HCT116 (cell line): ENCODE measurements around the gene PXYLP1. TPM values are rescaled to one million over a fixed set of nuclear protein-coding genes. Genes with fewer than 3 reads are reported as not detected.

Experiments used
- ATAC-seq: fragments of 200-7000 bp; cut with Tn5 transposase; 2 replicates; pipeline ENCODE4 v1.9.1; 2020; ENCODE audit warnings: mild to moderate bottlenecking, moderate library complexity
- BruUV-seq: library from RNA; stranded (reverse); fragments of 400-500 nt; replicated peaks from 2 replicates; lab custom pipeline; 2021; lab: Mats Ljungman, UMichigan
- CTCF ChIA-PET: fragments of 300-600 bp; sonication (Branson Sonifier 250); formaldehyde crosslinking; loops from one replicate; lab custom pipeline; 2021; ENCODE audit warnings: antibody characterized with exemption; lab: Charles Lee
- POLR2A ChIA-PET: fragments of 300-600, 350-600 bp; sonication (Branson Sonifier 250); formaldehyde crosslinking; loops from one replicate; lab custom pipeline; 2021; ENCODE audit warnings: antibody characterized with exemption; lab: Charles Lee
- RAD21 ChIA-PET, 2 experiments: fragments of 300-600 bp; sonication (Branson Sonifier 250); formaldehyde crosslinking; loops; one replicate each; lab custom pipeline; 2023; ENCODE audit warnings: low total read pairs in 2 of 2; ENCODE audit not compliant: uncharacterized antibody in 2 of 2, unreplicated experiment in 2 of 2, low non-redundant PET in 1 of 2; lab: Charles Lee
- DNase-seq: peaks from one replicate; pipeline ENCODE4 v3.0.0-alpha.2; 2010; ENCODE audit warnings: low read depth, low spot score
- H2AFZ ChIP-seq: fragments of 200-600 bp; shearing (Covaris generic), sonication (generic); 2 replicates; pipeline ENCODE4 v1.6.1; 2017; ENCODE audit warnings: low read depth, mixed run types, mixed read lengths, antibody characterized with exemption, low read length; ENCODE audit not compliant: poor library complexity, severe bottlenecking
- H3K27ac ChIP-seq: 2 replicates; pipeline ENCODE4 v1.5.1; 2012; ENCODE audit warnings: low read depth, low read length
- H3K27me3 ChIP-seq: fragments of 200-600 bp; sonication (generic); 2 replicates; pipeline ENCODE4 v1.6.1; 2016; ENCODE audit warnings: mixed run types, low read length, mixed read lengths; ENCODE audit not compliant: insufficient read depth
- H3K36me3 ChIP-seq, 2 experiments: fragments of 200-500 bp in 1 of 2; fragments of 200-600 bp in 1 of 2; sonication (Bioruptor generic) in 1 of 2; sonication (generic) in 1 of 2; 2 replicates each; pipeline versions ENCODE4 v1.5.1 to v1.6.1; 2014 to 2016; ENCODE audit warnings: low read length in 2 of 2, inconsistent platforms in 1 of 2, mixed read lengths in 1 of 2, mixed run types in 1 of 2; ENCODE audit not compliant: insufficient read depth in 2 of 2, control insufficient read depth in 1 of 2
- H3K4me1 ChIP-seq, 2 experiments: fragments of 200-600 bp in 1 of 2; sonication (generic) in 1 of 2; 2 replicates each; pipeline versions ENCODE4 v1.5.1 to v1.6.1; 2012 to 2017; ENCODE audit warnings: low read length in 2 of 2, inconsistent platforms in 1 of 2, mild to moderate bottlenecking in 1 of 2, mixed read lengths in 1 of 2, mixed run types in 1 of 2, moderate library complexity in 1 of 2; ENCODE audit not compliant: insufficient read depth in 2 of 2, control insufficient read depth in 1 of 2
- H3K4me2 ChIP-seq: fragments of 200-600 bp; sonication (generic); 2 replicates; pipeline ENCODE4 v1.6.1; 2017; ENCODE audit warnings: mixed run types, low read length, mixed read lengths
- H3K4me3 ChIP-seq, 2 experiments: fragments of 200-600 bp in 1 of 2; sonication (generic) in 1 of 2; replicated peaks in 1 of 2; 2 replicates each; pipeline ENCODE4 v1.5.1; 2011 to 2016; ENCODE audit warnings: low read length in 2 of 2, control low read depth in 1 of 2, low read depth in 1 of 2, mild to moderate bottlenecking in 1 of 2, mixed read lengths in 1 of 2, mixed run types in 1 of 2
- H3K79me2 ChIP-seq: fragments of 200-600 bp; sonication (generic); 2 replicates; pipeline ENCODE4 v1.6.1; 2017; ENCODE audit warnings: mild to moderate bottlenecking, mixed run types, low read length, moderate library complexity, mixed read lengths; ENCODE audit not compliant: insufficient read depth
- H3K9ac ChIP-seq: fragments of 200-600 bp; sonication (generic); 2 replicates; pipeline ENCODE4 v1.6.1; 2016; ENCODE audit warnings: low read length, mixed read lengths
- H3K9me2 ChIP-seq: fragments of 200-600 bp; sonication (generic), shearing (Covaris generic); 2 replicates; pipeline ENCODE4 v1.6.1; 2017; ENCODE audit warnings: mixed run types, mild to moderate bottlenecking, moderate library complexity; ENCODE audit not compliant: insufficient read depth
- H3K9me3 ChIP-seq, 2 experiments: fragments of 200-500 bp in 1 of 2; fragments of 200-600 bp in 1 of 2; sonication (Bioruptor generic) in 1 of 2; sonication (generic) in 1 of 2; 2 replicates each; pipeline ENCODE4 v1.6.1; 2014 to 2017; ENCODE audit warnings: low read length in 2 of 2, mixed read lengths in 2 of 2, inconsistent platforms in 1 of 2, low read depth in 1 of 2, mild to moderate bottlenecking in 1 of 2, mixed run types in 1 of 2, moderate library complexity in 1 of 2; ENCODE audit not compliant: control insufficient read depth in 1 of 2, insufficient read depth in 1 of 2
- H4K20me1 ChIP-seq: fragments of 200-600 bp; sonication (generic), shearing (Covaris generic); 2 replicates; pipeline ENCODE4 v1.6.1; 2017; ENCODE audit warnings: mixed run types, mild to moderate bottlenecking, moderate library complexity; ENCODE audit not compliant: insufficient read depth
- ATF3 ChIP-seq: IDR thresholded peaks from 2 replicates; pipeline ENCODE4 v1.6.1; 2012
- CTCF ChIP-seq, 3 experiments: fragments of 200-600 bp in 1 of 3; sonication (generic) in 1 of 3; IDR thresholded peaks in 2 of 3; conservative IDR thresholded peaks in 1 of 3; 2 replicates each; pipeline ENCODE4 v1.5.1; 2012 to 2017; ENCODE audit warnings: low read depth in 2 of 3, low read length in 2 of 3, antibody characterized with exemption in 1 of 3, borderline replicate concordance in 1 of 3, control low read depth in 1 of 3, mild to moderate bottlenecking in 1 of 3, mixed read lengths in 1 of 3, mixed run types in 1 of 3, moderate library complexity in 1 of 3; ENCODE audit not compliant: insufficient read depth in 1 of 3
- FOSL1 ChIP-seq: IDR thresholded peaks from 2 replicates; pipeline ENCODE4 v1.6.1; 2012; ENCODE audit warnings: low read depth
- MAX ChIP-seq: IDR thresholded peaks from 2 replicates; pipeline ENCODE4 v1.6.1; 2012
- RAD21 ChIP-seq: IDR thresholded peaks from 2 replicates; pipeline ENCODE4 v1.6.1; 2012; ENCODE audit warnings: low read depth, mild to moderate bottlenecking
- REST ChIP-seq: IDR thresholded peaks from 2 replicates; pipeline ENCODE4 v1.6.1; 2012; ENCODE audit warnings: low read depth
- SIN3A ChIP-seq: IDR thresholded peaks from 2 replicates; pipeline ENCODE4 v1.6.1; 2012; ENCODE audit warnings: low read depth
- SRF ChIP-seq: IDR thresholded peaks from 2 replicates; pipeline ENCODE4 v1.6.1; 2012; ENCODE audit warnings: low read depth
- TCF7L2 ChIP-seq: IDR thresholded peaks from 2 replicates; pipeline ENCODE4 v1.7.0; 2011; ENCODE audit warnings: borderline replicate concordance, inconsistent platforms; ENCODE audit not compliant: insufficient read depth, insufficient read length; ENCODE audit errors: extremely low read depth
- YY1 ChIP-seq: IDR thresholded peaks from 2 replicates; pipeline ENCODE4 v1.6.1; 2011; ENCODE audit warnings: low read length, low read depth, moderate library complexity, mild to moderate bottlenecking; ENCODE audit not compliant: insufficient replicate concordance; ENCODE audit errors: extremely low read depth
- ZFX ChIP-seq: fragments of 450-650 bp; IDR thresholded peaks from 2 replicates; pipeline ENCODE4 v1.6.1; 2017
- intact Hi-C: fragments of 100-400 bp; cut with micrococcal nuclease; formaldehyde crosslinking; loops from 2 replicates; pipeline ENCODE4 v1.10.0; 2022
- total RNA-seq: library from RNA; stranded (reverse); gene quantifications from one replicate; pipeline ENCODE4 v1.2.1, GENCODE V29; 2021; ENCODE audit not compliant: unreplicated experiment

Gene PXYLP1
- total RNA-seq, 1 experiment from 2014 or later, result 15.3 TPM

- ChIA-PET CTCF (no interaction called here), POLR2A (no interaction called here), RAD21 (no interaction called here)
- Histone ChIP-seq H3K27me3 (no peaks in the 10 kb centered on the region), H3K9ac (no peak overlapping the region), H3K4me2 (no peak overlapping the region), H3K36me3 (no peaks in the 10 kb centered on the region; a peak in 1 of 4 replicates), H4K20me1 (no peaks in the 10 kb centered on the region), H3K9me3 (no peaks in the 10 kb centered on the region), H3K4me1 (no peaks in the 10 kb centered on the region), H3K79me2 (no peaks in the 10 kb centered on the region), H3K27ac (no peak overlapping the region), H2AFZ (no peak overlapping the region), H3K9me2 (no peaks in the 10 kb centered on the region), H3K4me3 (no peak overlapping the region)
- ATAC-seq (no peak), DNase-seq (no peak)
- intact Hi-C loops, result no loop called here
- TF ChIP-seq FOSL1 (no peak), MAX (no peak), TCF7L2 (no peak), ATF3 (no peak), YY1 (no peak), RAD21 (no peak), CTCF (IDR thresholded peaks at IDR 0.05 in 2 of 3, conservative IDR thresholded peaks at IDR 0.05 in 1 of 3; ENCODE audit: borderline replicate concordance in 1 of 3, insufficient read depth in 1 of 3, low read depth in 2 of 3, low read length in 2 of 3) (no peak), SRF (no peak), REST (no peak), SIN3A (no peak), ZFX (no peak)
- no TSS peak for BruUV-seq
Observed at GRCh38 chr3:141289228-141289772, 57.7 kb downstream of the PXYLP1 start.
